ENCODE data around the gene MED23. TPM values are rescaled to one million over a fixed set of nuclear protein-coding genes. Genes with fewer than 3 reads are reported as not detected.

Gene MED23
- total RNA-seq, 1 experiment from 2014 or later, result 13.6 TPM

Other genes with a start within 250 kb of the MED23 start
- not detected in 2 replicates for gene ARG1, start 55.0 kb downstream of the MED23 start, total RNA-seq (2014; rRNA removed; shearing (Covaris generic))
- not detected in 2 replicates for gene ENPP3, start 9.1 kb upstream of the MED23 start, total RNA-seq (2014; rRNA removed; shearing (Covaris generic))
- gene OR2A4, start 73.2 kb upstream of the MED23 start, total RNA-seq (2014; rRNA removed; shearing (Covaris generic)), result not detected in 2 replicates
- gene CTAGE9, start 82.8 kb upstream of the MED23 start, total RNA-seq (2014; rRNA removed; shearing (Covaris generic)), result not detected in 2 replicates
- gene ENPP1, start 179.8 kb upstream of the MED23 start, total RNA-seq (2014; rRNA removed; shearing (Covaris generic)), result 32.2 and 39.5 TPM in 2 replicates

All from H4 (cell line).